NT2/D1 (cell line): ENCODE data around the gene BTBD7.

Source experiments
- SUZ12 ChIP-seq: IDR thresholded peaks from 2 replicates; pipeline ENCODE4 v1.6.1; 2011; ENCODE audit not compliant: insufficient read length, insufficient read depth; ENCODE audit errors: extremely low read depth
- YY1 ChIP-seq: IDR thresholded peaks from 2 replicates; pipeline ENCODE4 v1.6.1; 2011; ENCODE audit not compliant: insufficient read length, insufficient read depth
- ZNF274 ChIP-seq: IDR thresholded peaks from 2 replicates; pipeline ENCODE4 v1.6.1; 2011; ENCODE audit warnings: mild to moderate bottlenecking, low read depth, low read length

- TF ChIP-seq ZNF274 (no peak), YY1 (no peak), SUZ12 (no peak)
Measured at GRCh38 chr14:93299416-93299815, 33.4 kb downstream of the BTBD7 start.
